Psoas muscle (tissue), 8 donors: ENCODE measurements around the gene CCNG2. TPM values are rescaled to one million over a fixed set of nuclear protein-coding genes. Genes with fewer than 3 reads are reported as not detected.

Source experiments
- ATAC-seq, 4 donors: fragments of 200-7000 bp; cut with Tn5 transposase; one replicate each; pipeline ENCODE4 v1.9.1; 2020; ENCODE audit warnings: moderate library complexity in 3 of 4, mild to moderate bottlenecking in 2 of 4
- DNase-seq, 2 donors: peaks; one replicate each; pipeline ENCODE4 v3.0.0-alpha.2; 2020
- H3K27ac ChIP-seq: fragments of 200-600 bp; one replicate; pipeline ENCODE4 v1.8.0; 2022
- H3K27me3 ChIP-seq, 3 donors: fragments of 200-600 bp in 1 of 3; one replicate each; pipeline versions ENCODE4 v1.6.1 to v1.8.0; 2013 to 2022; ENCODE audit warnings: low read length in 2 of 3, mild to moderate bottlenecking in 2 of 3, moderate library complexity in 1 of 3; ENCODE audit not compliant: insufficient read depth in 3 of 3
- H3K36me3 ChIP-seq, 2 donors: fragments of 200-600 bp in 1 of 2; one replicate each; pipeline versions ENCODE4 v1.6.1 to v1.8.0; 2013 to 2022; ENCODE audit warnings: low read depth in 1 of 2, mild to moderate bottlenecking in 1 of 2, moderate library complexity in 1 of 2; ENCODE audit not compliant: insufficient read depth in 1 of 2
- H3K4me1 ChIP-seq: fragments of 200-600 bp; one replicate; pipeline ENCODE4 v1.8.0; 2022
- H3K4me3 ChIP-seq: fragments of 200-600 bp; one replicate; pipeline ENCODE4 v1.8.0; 2022; ENCODE audit warnings: mild to moderate bottlenecking
- H3K9me3 ChIP-seq: fragments of 200-600 bp; one replicate; pipeline ENCODE4 v1.8.0; 2022
- CTCF ChIP-seq: fragments of 200-600 bp; IDR thresholded peaks from one replicate; pipeline ENCODE4 v1.8.0; 2022; ENCODE audit warnings: antibody characterized with exemption
- WGBS, 3 donors: extraction: QIAGEN DNeasy Blood & Tissue Kit; methylation state at CpG; one replicate each; pipeline versions ENCODE4 v1.1.6 to v1.1.7; 2013; 5-methylcytosine and 5-hydroxymethylcytosine counted together
- intact Hi-C, 2 donors: fragments of 100-400 bp; cut with DNase I; formaldehyde crosslinking; loops; one replicate each; pipeline versions ENCODE4 v1.11.0 to v1.14.2; 2022
- polyA plus RNA-seq, 3 donors: library from polyadenylated mRNA; stranded (reverse); fragments of 200-250 nt; gene quantifications; one replicate each; pipeline ENCODE4 v1.2.3, GENCODE V29; 2013
- total RNA-seq, 4 donors: library from RNA; stranded (reverse); fragmentation: NEBNext Ultra II Directional in 2 of 4; extraction: Animal tissue kit (Norgen Biotek cat#: 25700) in 2 of 4; gene quantifications; one replicate each; pipeline versions ENCODE4 v1.2.1 to v1.2.4, GENCODE V29; 2021 to 2023
- donor health status: healthy with polysubstance abuse.
- donor health status: DM: no; HTN: no; CAD: no; lungs with moderate emphysema.
- donor health status: Bipolar disorder and iron deficiency.
- donor health status: healthy.
- donor health status: DM: yes; HTN: yes; CAD: no.
- donor health status: DM: no; HTN: no; CAD: no.
- donor health status: DM: no; HTN: no; CAD: no.
- donor health status: DM: yes; HTN: yes; CAD: no.

CCNG2 gene
- total and polyA plus RNA-seq, 7 donors, result 3.1 to 34.6 (median 7.0) TPM

GRCh38 chr4:77167866-77168265, 10.9 kb downstream of the CCNG2 start:
- DNase-seq (no peak), ATAC-seq (no peak)
- H3K36me3 ChIP-seq, result peaks cover 0 to 44% of the 10 kb centered on the region in 2 donors
- intact Hi-C loops, result no loop called here
- no peaks in the 10 kb centered on the region for H3K4me1 ChIP-seq
- H3K4me3 ChIP-seq, result no peak overlapping the region
- no peak overlapping the region for H3K27ac ChIP-seq
- no peaks in the 10 kb centered on the region for H3K9me3 ChIP-seq
- WGBS, 3 donors, result 69 to 80% (median 69%) methylated on average over 3 of the region's 3 CpGs
- TF ChIP-seq CTCF, result no peak
- no peaks in the 10 kb centered on the region for H3K27me3 ChIP-seq

GRCh38 chr4:77169481-77169880, 12.5 kb downstream of the CCNG2 start:
- WGBS, 3 donors, result 39 to 57% (median 45%) methylated on average over 3 of the region's 3 CpGs
- Histone ChIP-seq H3K9me3 (no peaks in the 10 kb centered on the region), H3K27ac (no peak overlapping the region), H3K27me3 (no peaks in the 10 kb centered on the region), H3K36me3 (peaks cover 0 to 28% of the 10 kb centered on the region in 2 donors), H3K4me1 (no peaks in the 10 kb centered on the region), H3K4me3 (no peak overlapping the region)
- no peak for TF ChIP-seq CTCF
- intact Hi-C loops, result no loop called here
- no peak for DNase-seq
- ATAC-seq, result no peak

- Histone ChIP-seq H3K4me3 (no peak overlapping the region), H3K4me1 (no peaks in the 10 kb centered on the region), H3K36me3 (peaks cover 0 to 14% of the 10 kb centered on the region in 2 donors), H3K9me3 (no peaks in the 10 kb centered on the region), H3K27ac (no peak overlapping the region), H3K27me3 (no peaks in the 10 kb centered on the region)
- 94 to 99% (median 96%) methylated on average over 4 of the region's 4 CpGs for WGBS, 3 donors
- TF ChIP-seq CTCF, result no peak
- no peak for DNase-seq
- intact Hi-C loops, result no loop called here
- ATAC-seq, result no peak
Observed at GRCh38 chr4:77170926-77171325, 13.9 kb downstream of the CCNG2 start.

- peaks cover 0 to 2% (median 0%) of the 10 kb centered on the region in 3 donors for H3K27me3 ChIP-seq
- no peak for TF ChIP-seq CTCF
- no peak overlapping the region for H3K4me3 ChIP-seq
- H3K9me3 ChIP-seq, result no peaks in the 10 kb centered on the region
- intact Hi-C loops, result no loop called here
- ATAC-seq (no peak), DNase-seq (no peak)
- H3K36me3 ChIP-seq, result peaks cover 0 to 2% of the 10 kb centered on the region in 2 donors
- 59 to 65% (median 59%) methylated on average over 3 of the region's 3 CpGs for WGBS, 3 donors
- H3K4me1 ChIP-seq, result no peaks in the 10 kb centered on the region
- no peak overlapping the region for H3K27ac ChIP-seq
Observed at GRCh38 chr4:77172336-77172735, 15.3 kb downstream of the CCNG2 start.

- no peak overlapping the region for H3K4me3 ChIP-seq
- no peak for DNase-seq
- ATAC-seq, result no peak
- H3K4me1 ChIP-seq, result no peaks in the 10 kb centered on the region
- TF ChIP-seq CTCF, result no peak
- peaks cover 0 to 2% (median 0%) of the 10 kb centered on the region in 3 donors for H3K27me3 ChIP-seq
- no peaks in the 10 kb centered on the region for H3K9me3 ChIP-seq
- 44 to 59% (median 51%) methylated on average over 3 of the region's 3 CpGs for WGBS, 3 donors
- intact Hi-C loops, result no loop called here
- no peaks in the 10 kb centered on the region for H3K36me3 ChIP-seq
- no peak overlapping the region for H3K27ac ChIP-seq
Observed at GRCh38 chr4:77174426-77174825, 17.4 kb downstream of the CCNG2 start.
